GM18951 (cell line): ENCODE measurements around the gene FAM107B.
"Not testable (repeated sequence)": the region's sequence is repeated elsewhere in the genome, so short reads cannot be mapped to it uniquely, and the experiment has no call there.

ENCODE experiments used
- POLR2A ChIP-seq: IDR thresholded peaks from 4 replicates; pipeline ENCODE4 v1.6.1; 2011; ENCODE audit warnings: mild to moderate bottlenecking; ENCODE audit not compliant: insufficient read length, insufficient read depth; ENCODE audit errors: extremely low read depth
- in situ Hi-C: fragments of 300-500 bp; cut with MboI; formaldehyde crosslinking; loops from one replicate; pipeline ENCODE4 v1.12.0; 2022; ENCODE audit warnings: low sequenced_read_pairs, mixed read lengths, inconsistent platforms; ENCODE audit not compliant: unreplicated experiment

Gene FAM107B

GRCh38 chr10:14705548-14706230 is 69.0 kb downstream of the FAM107B start:
- TF ChIP-seq POLR2A = no peak
- in situ Hi-C loops = no loop called here

GRCh38 chr10:14703631-14704001 is 71.1 kb downstream of the FAM107B start:
- in situ Hi-C loops = no loop called here
- no peak for TF ChIP-seq POLR2A

GRCh38 chr10:14701466-14701865 is 73.2 kb downstream of the FAM107B start:
- no peak for TF ChIP-seq POLR2A
- in situ Hi-C loops = no loop called here

- no peak for TF ChIP-seq POLR2A
- in situ Hi-C loops = no loop called here
These were observed 74.2 kb downstream of the FAM107B start for GRCh38 chr10:14700546-14700945.

GRCh38 chr10:14699482-14699881 is 75.2 kb downstream of the FAM107B start:
- in situ Hi-C loops = no loop called here
- TF ChIP-seq POLR2A = no peak

- in situ Hi-C loops = no loop called here
- TF ChIP-seq POLR2A = no peak
These were observed 75.9 kb downstream of the FAM107B start for GRCh38 chr10:14698829-14699170.

GRCh38 chr10:14698111-14698828 is 76.4 kb downstream of the FAM107B start:
- in situ Hi-C loops = no loop called here
- no peak for TF ChIP-seq POLR2A

GRCh38 chr10:14697281-14697680 is 77.4 kb downstream of the FAM107B start:
- TF ChIP-seq POLR2A = no peak
- in situ Hi-C loops = no loop called here

- TF ChIP-seq POLR2A = no peak
These were observed 77.9 kb downstream of the FAM107B start for GRCh38 chr10:14696821-14697220.

GRCh38 chr10:14695847-14696480 is 78.7 kb downstream of the FAM107B start:
- in situ Hi-C loops = no loop called here
- no peak for TF ChIP-seq POLR2A

More at GRCh38 chr10:14696821-14697220, 77.9 kb downstream of the FAM107B start:
- in situ Hi-C loops = no loop called here

GRCh38 chr10:14693891-14694290 is 80.8 kb downstream of the FAM107B start:
- in situ Hi-C loops = no loop called here
- TF ChIP-seq POLR2A = no peak

GRCh38 chr10:14692344-14693076 is 82.2 kb downstream of the FAM107B start:
- in situ Hi-C loops = no loop called here
- TF ChIP-seq POLR2A = no peak

- no peak for TF ChIP-seq POLR2A
- in situ Hi-C loops = no loop called here
These were observed 83.3 kb downstream of the FAM107B start for GRCh38 chr10:14691359-14691758.

GRCh38 chr10:14688606-14689005 is 86.1 kb downstream of the FAM107B start:
- in situ Hi-C loops = no loop called here
- TF ChIP-seq POLR2A = no peak

- in situ Hi-C loops = not testable (repeated sequence)
These were observed 86.5 kb downstream of the FAM107B start for GRCh38 chr10:14688189-14688588.
